Endothelial cell of umbilical vein (primary cell): ENCODE results near the gene SLC39A11. TPM values are rescaled to one million over a fixed set of nuclear protein-coding genes. Genes with fewer than 3 reads are reported as not detected.

Experiments
- BruUV-seq: library from RNA; stranded (reverse); fragments of 400-500 nt; replicated peaks from 2 replicates; lab custom pipeline; 2021; lab: Mats Ljungman, UMichigan
- CTCF ChIA-PET: fragments of 300-600, 350-600 bp; sonication (Branson Sonifier 250); formaldehyde crosslinking; loops from one replicate; lab custom pipeline; 2021; ENCODE audit warnings: antibody characterized with exemption, inconsistent platforms; lab: Charles Lee
- POLR2A ChIA-PET: fragments of 300-600, 350-600 bp; sonication (Branson Sonifier 250); formaldehyde crosslinking; loops from one replicate; lab custom pipeline; 2021; ENCODE audit warnings: antibody characterized with exemption, inconsistent platforms; lab: Charles Lee
- DNase-seq: peaks from one replicate; pipeline ENCODE4 v3.0.0-alpha.2; 2011; ENCODE audit warnings: low read depth, low spot score
- FAIRE-seq: peaks from 2 replicates; lab custom pipeline; 2011; peaks lifted over from hg19 to GRCh38; lab: Jason Lieb, UNC
- H2AFZ ChIP-seq: 2 replicates; pipeline ENCODE4 v1.6.0; 2012; ENCODE audit warnings: low read depth, low read length, control low read depth, inconsistent platforms
- H3K27ac ChIP-seq: 2 replicates; pipeline ENCODE4 v1.5.1; 2011; ENCODE audit warnings: low read depth, mild to moderate bottlenecking, control low read depth, low read length, moderate library complexity; ENCODE audit not compliant: insufficient read depth
- H3K27me3 ChIP-seq, 2 experiments: 2 replicates each; pipeline versions ENCODE4 v1.6.0 to v1.6.1; 2011; ENCODE audit warnings: low read length in 2 of 2, mixed read lengths in 1 of 2; ENCODE audit not compliant: control insufficient read depth in 2 of 2, insufficient read depth in 2 of 2
- H3K36me3 ChIP-seq, 2 experiments: 2 replicates in 1 of 2; 3 replicates in 1 of 2; pipeline ENCODE4 v1.5.1; 2011; ENCODE audit warnings: low read length in 2 of 2, mild to moderate bottlenecking in 1 of 2, moderate library complexity in 1 of 2; ENCODE audit not compliant: control insufficient read depth in 2 of 2, insufficient read depth in 2 of 2; ENCODE audit errors: extremely low read depth in 1 of 2
- H3K4me1 ChIP-seq: 3 replicates; pipeline ENCODE4 v1.5.1; 2011; ENCODE audit warnings: mild to moderate bottlenecking, low read length; ENCODE audit not compliant: control insufficient read depth, insufficient read depth; ENCODE audit errors: extremely low read depth
- H3K4me2 ChIP-seq: 2 replicates; pipeline ENCODE4 v1.6.1; 2011; ENCODE audit warnings: low read length, control low read depth, mixed read lengths; ENCODE audit not compliant: insufficient read depth
- H3K4me3 ChIP-seq, 3 experiments: fragments of 200-600 bp in 1 of 3; sonication (generic), shearing (Covaris generic) in 1 of 3; replicated peaks in 1 of 3; 2 replicates each; pipeline ENCODE4 v1.5.1; 2011 to 2016; ENCODE audit warnings: control low read depth in 3 of 3, low read length in 3 of 3, mild to moderate bottlenecking in 2 of 3, inconsistent platforms in 1 of 3, low read depth in 1 of 3, moderate library complexity in 1 of 3; ENCODE audit not compliant: insufficient read depth in 1 of 3
- H3K79me2 ChIP-seq: 2 replicates; pipeline ENCODE4 v1.6.0; 2012; ENCODE audit warnings: low read length, inconsistent platforms; ENCODE audit not compliant: control insufficient read depth, insufficient read depth
- H3K9ac ChIP-seq: replicated peaks from 2 replicates; pipeline ENCODE3; 2011; ENCODE audit warnings: low read length, control low read depth; ENCODE audit not compliant: insufficient read depth; ENCODE audit errors: extremely low read depth
- H3K9me1 ChIP-seq: replicated peaks from 3 replicates; pipeline ENCODE4 v1.6.0; 2011; ENCODE audit warnings: mild to moderate bottlenecking, low read length; ENCODE audit not compliant: control insufficient read depth, insufficient read depth; ENCODE audit errors: extremely low read depth
- H3K9me3 ChIP-seq: replicated peaks from 2 replicates; pipeline ENCODE4 v1.5.1; 2012; ENCODE audit warnings: low read length, inconsistent platforms; ENCODE audit not compliant: control insufficient read depth, insufficient read depth
- H4K20me1 ChIP-seq: replicated peaks from 2 replicates; pipeline ENCODE3; 2011; ENCODE audit warnings: mild to moderate bottlenecking, low read length; ENCODE audit not compliant: control insufficient read depth, insufficient read depth; ENCODE audit errors: extremely low read depth
- EZH2 ChIP-seq: IDR thresholded peaks from 2 replicates; pipeline ENCODE4 v1.6.1; 2012; ENCODE audit warnings: borderline replicate concordance, low read depth, mild to moderate bottlenecking, moderate library complexity, low read length, inconsistent platforms; ENCODE audit not compliant: severe bottlenecking
- FOS ChIP-seq: IDR thresholded peaks from 2 replicates; pipeline ENCODE4 v1.6.1; 2011; ENCODE audit warnings: mild to moderate bottlenecking, low read length, moderate library complexity, borderline replicate concordance; ENCODE audit not compliant: insufficient read depth
- GATA2 ChIP-seq: IDR thresholded peaks from 2 replicates; pipeline ENCODE4 v1.7.0; 2011; ENCODE audit warnings: low read depth, mild to moderate bottlenecking, moderate library complexity, mixed read lengths, low read length; ENCODE audit not compliant: insufficient read length, insufficient read depth
- JUN ChIP-seq: IDR thresholded peaks from 2 replicates; pipeline ENCODE4 v1.6.1; 2011; ENCODE audit warnings: borderline replicate concordance, low read depth; ENCODE audit not compliant: insufficient read length, insufficient read depth
- MYC ChIP-seq: IDR thresholded peaks from one replicate; pipeline ENCODE4 v1.6.1; 2011; ENCODE audit warnings: mild to moderate bottlenecking, low read depth, low read length
- POLR2A ChIP-seq: IDR thresholded peaks from 2 replicates; pipeline ENCODE4 v1.6.1; 2012; ENCODE audit warnings: low read depth, mild to moderate bottlenecking, control low read depth, low read length
- POLR2AphosphoS5 ChIP-seq: IDR thresholded peaks from 2 replicates; pipeline ENCODE4 v1.6.1; 2012; ENCODE audit warnings: low read depth, mild to moderate bottlenecking, control low read depth, low read length, moderate library complexity; ENCODE audit not compliant: insufficient read depth
- dilution Hi-C: fragments of 300-500 bp; cut with MboI; formaldehyde crosslinking; loops from one replicate; pipeline ENCODE4 v1.15.0; 2019; ENCODE audit warnings: low sequenced_read_pairs; ENCODE audit not compliant: extremely low pct_ligation_motif_present
- intact Hi-C: fragments of 100-400 bp; cut with micrococcal nuclease; formaldehyde crosslinking; loops from one replicate; pipeline ENCODE4 v1.10.0; 2022
- polyA plus RNA-seq, 4 experiments: library from polyadenylated mRNA; depleted of rRNA in 3 of 4; stranded (reverse) in 3 of 4; unstranded in 1 of 4; fragments of >200 nt; gene quantifications; 2 replicates each; pipeline versions ENCODE4 v1.2.1 to v1.2.3, GENCODE V29; 2011 to 2012; ENCODE audit warnings: missing spikeins in 1 of 4
- total RNA-seq: library from RNA; stranded (reverse); gene quantifications from 2 replicates; pipeline ENCODE4 v1.2.3, GENCODE V29; 2021
- TF ChIP-seq, protein P1 (sequence below), 2 donors: IDR thresholded peaks; 1 replicate in 1 of 2; 2 replicates in 1 of 2; pipeline ENCODE4 v1.5.1; 2011; ENCODE audit warnings: low read length in 2 of 2, mild to moderate bottlenecking in 2 of 2, moderate library complexity in 2 of 2, control low read depth in 1 of 2, inconsistent platforms in 1 of 2, low read depth in 1 of 2; ENCODE audit not compliant: insufficient read depth in 1 of 2; ENCODE audit errors: extremely low read depth in 1 of 2
- TF ChIP-seq, protein P2 (sequence below): IDR thresholded peaks from 2 replicates; pipeline ENCODE4 v1.6.1; 2011; ENCODE audit not compliant: insufficient read depth, insufficient read length

SLC39A11 gene
- total and polyA plus RNA-seq, 2 donors (not counting 3 experiments of a cell fraction or from before 2014, with no cell fraction given), result 8.1 to 11.9 TPM

DNA sequence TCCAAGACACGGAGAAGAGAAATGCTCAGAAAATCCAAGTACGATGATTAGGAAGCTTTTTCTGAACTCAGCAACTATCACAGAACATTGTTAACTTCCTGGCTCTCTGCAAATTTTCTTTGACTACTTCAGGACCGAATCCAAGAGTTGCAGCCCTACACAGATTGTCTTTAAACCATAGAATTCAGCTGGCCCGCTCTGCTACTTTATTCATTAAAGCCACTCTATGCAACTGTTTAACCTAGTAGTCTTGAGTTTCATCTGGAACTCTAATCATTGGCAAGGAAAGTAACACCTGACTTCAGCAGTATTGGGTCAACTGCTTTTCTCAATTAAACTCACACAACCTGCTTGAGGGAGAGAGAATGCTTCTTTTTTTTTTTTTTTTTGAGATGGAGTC, 210.1 kb downstream of the SLC39A11 start:
- Histone ChIP-seq H4K20me1 (no peaks in the 10 kb centered on the region), H3K27ac (no peak overlapping the region), H2AFZ (no peak overlapping the region), H3K79me2 (no peaks in the 10 kb centered on the region), H3K36me3 (no peaks in the 10 kb centered on the region), H3K4me3 (no peak overlapping the region), H3K9ac (no peak overlapping the region), H3K9me1 (no peaks in the 10 kb centered on the region), H3K4me1 (no peaks in the 10 kb centered on the region), H3K27me3 (no peaks in the 10 kb centered on the region), H3K9me3 (no peaks in the 10 kb centered on the region), H3K4me2 (no peak overlapping the region)
- DNase-seq, result no peak
- intact Hi-C loops (no loop called here), dilution Hi-C loops (no loop called here)
- TF ChIP-seq MYC (no peak), POLR2A (no peak), JUN (no peak), EZH2 (no peak), FOS (no peak), GATA2 (no peak), POLR2AphosphoS5 (no peak)
- TF ChIP-seq, protein P1, sequence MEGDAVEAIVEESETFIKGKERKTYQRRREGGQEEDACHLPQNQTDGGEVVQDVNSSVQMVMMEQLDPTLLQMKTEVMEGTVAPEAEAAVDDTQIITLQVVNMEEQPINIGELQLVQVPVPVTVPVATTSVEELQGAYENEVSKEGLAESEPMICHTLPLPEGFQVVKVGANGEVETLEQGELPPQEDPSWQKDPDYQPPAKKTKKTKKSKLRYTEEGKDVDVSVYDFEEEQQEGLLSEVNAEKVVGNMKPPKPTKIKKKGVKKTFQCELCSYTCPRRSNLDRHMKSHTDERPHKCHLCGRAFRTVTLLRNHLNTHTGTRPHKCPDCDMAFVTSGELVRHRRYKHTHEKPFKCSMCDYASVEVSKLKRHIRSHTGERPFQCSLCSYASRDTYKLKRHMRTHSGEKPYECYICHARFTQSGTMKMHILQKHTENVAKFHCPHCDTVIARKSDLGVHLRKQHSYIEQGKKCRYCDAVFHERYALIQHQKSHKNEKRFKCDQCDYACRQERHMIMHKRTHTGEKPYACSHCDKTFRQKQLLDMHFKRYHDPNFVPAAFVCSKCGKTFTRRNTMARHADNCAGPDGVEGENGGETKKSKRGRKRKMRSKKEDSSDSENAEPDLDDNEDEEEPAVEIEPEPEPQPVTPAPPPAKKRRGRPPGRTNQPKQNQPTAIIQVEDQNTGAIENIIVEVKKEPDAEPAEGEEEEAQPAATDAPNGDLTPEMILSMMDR (IDR thresholded peaks at IDR 0.05; ENCODE audit: extremely low read depth in 1 of 2, insufficient read depth in 1 of 2, low read depth in 1 of 2, low read length in 2 of 2), result no peak
- TF ChIP-seq, protein P2, sequence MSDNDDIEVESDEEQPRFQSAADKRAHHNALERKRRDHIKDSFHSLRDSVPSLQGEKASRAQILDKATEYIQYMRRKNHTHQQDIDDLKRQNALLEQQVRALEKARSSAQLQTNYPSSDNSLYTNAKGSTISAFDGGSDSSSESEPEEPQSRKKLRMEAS, result no peak
- ChIA-PET CTCF (interaction anchor here (0.7 kb wide), 1 partner anchor 274 kb away, joined by 3 read pairs; no protein-coding TSS in a partner anchor), POLR2A (no interaction called here)
- FAIRE-seq, result no peak
- BruUV-seq, result no TSS peak
